GM23338 (cell line): ENCODE measurements around the gene INPP5A. TPM values are rescaled to one million over a fixed set of nuclear protein-coding genes. Genes with fewer than 3 reads are reported as not detected.

ENCODE experiments used
- CREB1 ChIP-seq: fragments of 250-450 bp; sonication (Bioruptor Pico); IDR thresholded peaks from 2 replicates; pipeline ENCODE4 v1.5.0; 2020; ENCODE audit warnings: low read depth, mild to moderate bottlenecking, moderate library complexity
- EZH2phosphoT487 ChIP-seq: fragments of 200-600 bp; sonication (generic); IDR thresholded peaks from one replicate; pipeline ENCODE4 v1.8.1; 2018; ENCODE audit warnings: antibody characterized with exemption; ENCODE audit not compliant: unreplicated experiment
- POLR2AphosphoS5 ChIP-seq: IDR thresholded peaks from 2 replicates; pipeline ENCODE4 v1.6.1; 2016; ENCODE audit warnings: antibody characterized with exemption, low read depth
- ZNF331 ChIP-seq: fragments of 250-450 bp; sonication (Bioruptor Pico); IDR thresholded peaks from 2 replicates; pipeline ENCODE4 v1.5.0; 2020; ENCODE audit warnings: low read depth, mild to moderate bottlenecking, moderate library complexity
- ZNF462 ChIP-seq: fragments of 250-450 bp; sonication (Bioruptor Pico); IDR thresholded peaks from 2 replicates; pipeline ENCODE4 v1.5.0; 2020; ENCODE audit warnings: mild to moderate bottlenecking, moderate library complexity
- polyA plus RNA-seq: library from polyadenylated mRNA; unstranded; fragments of >200 nt; fragmentation: Nextera tagmentation; extraction: Ambion mirVana; gene quantifications from 2 replicates; pipeline ENCODE4 v1.2.1, GENCODE V29; 2016
- total RNA-seq: library from RNA; depleted of rRNA; stranded (reverse); fragments of >200 nt; shearing (Covaris generic); gene quantifications from 2 replicates; pipeline ENCODE4 v1.2.3, GENCODE V29; 2014
- TF ChIP-seq, protein P1 (sequence below), 2 experiments: fragments of 200-600 bp in 1 of 2; sonication (generic) in 1 of 2; conservative IDR thresholded peaks; 2 replicates each; pipeline versions ENCODE4 v1.5.1 to v1.6.1; 2016 to 2017; ENCODE audit warnings: antibody characterized with exemption in 2 of 2, low read depth in 2 of 2, mild to moderate bottlenecking in 2 of 2, moderate library complexity in 1 of 2
- TF ChIP-seq, protein P2 (sequence below): IDR thresholded peaks from one replicate; pipeline ENCODE4 v1.6.1; 2018; ENCODE audit warnings: antibody characterized with exemption; ENCODE audit not compliant: unreplicated experiment

INPP5A gene
- total and polyA plus RNA-seq, 2 experiments from 2014 or later: 5.9 to 40.6 TPM

DNA sequence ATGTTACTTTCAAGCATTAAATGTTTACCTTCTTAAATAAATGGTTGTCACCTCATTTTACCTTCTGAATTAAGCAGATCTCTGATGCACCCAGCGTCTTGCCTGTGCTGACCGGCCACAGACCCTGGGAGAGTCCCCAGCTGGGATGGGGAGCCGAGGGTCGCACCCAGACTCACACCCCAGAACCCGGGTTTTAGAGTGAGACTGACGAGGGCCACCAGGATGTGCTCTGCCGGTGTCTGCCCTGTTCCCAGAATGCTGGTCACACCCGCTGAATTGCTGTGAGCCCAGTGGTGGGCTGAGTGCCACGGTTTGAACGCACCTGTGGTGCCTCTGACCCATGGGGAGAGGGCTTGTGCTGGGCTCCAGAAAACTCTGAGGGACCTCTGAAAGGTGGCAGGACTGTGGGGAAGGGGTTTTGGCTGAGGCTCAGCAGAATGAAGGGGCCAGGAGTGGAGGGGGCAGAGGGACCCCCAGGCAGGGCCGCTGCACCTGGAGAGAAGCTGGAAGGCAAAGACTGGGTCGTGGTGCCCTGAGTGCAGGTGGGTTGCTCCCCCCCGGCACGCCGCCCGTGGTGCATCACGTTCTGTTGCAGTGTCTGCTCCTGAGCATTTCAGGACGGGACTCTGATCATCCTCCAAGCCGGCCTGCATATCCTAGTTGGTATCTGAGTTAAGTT lies 39.2 kb downstream of the INPP5A start (continued):
- TF ChIP-seq ZNF462 (no peak), POLR2AphosphoS5 (no peak), EZH2phosphoT487 (no peak), CREB1 (CRISPR knock-in tag) (no peak), ZNF331 (CRISPR knock-in tag) (no peak)
- TF ChIP-seq, protein P1, sequence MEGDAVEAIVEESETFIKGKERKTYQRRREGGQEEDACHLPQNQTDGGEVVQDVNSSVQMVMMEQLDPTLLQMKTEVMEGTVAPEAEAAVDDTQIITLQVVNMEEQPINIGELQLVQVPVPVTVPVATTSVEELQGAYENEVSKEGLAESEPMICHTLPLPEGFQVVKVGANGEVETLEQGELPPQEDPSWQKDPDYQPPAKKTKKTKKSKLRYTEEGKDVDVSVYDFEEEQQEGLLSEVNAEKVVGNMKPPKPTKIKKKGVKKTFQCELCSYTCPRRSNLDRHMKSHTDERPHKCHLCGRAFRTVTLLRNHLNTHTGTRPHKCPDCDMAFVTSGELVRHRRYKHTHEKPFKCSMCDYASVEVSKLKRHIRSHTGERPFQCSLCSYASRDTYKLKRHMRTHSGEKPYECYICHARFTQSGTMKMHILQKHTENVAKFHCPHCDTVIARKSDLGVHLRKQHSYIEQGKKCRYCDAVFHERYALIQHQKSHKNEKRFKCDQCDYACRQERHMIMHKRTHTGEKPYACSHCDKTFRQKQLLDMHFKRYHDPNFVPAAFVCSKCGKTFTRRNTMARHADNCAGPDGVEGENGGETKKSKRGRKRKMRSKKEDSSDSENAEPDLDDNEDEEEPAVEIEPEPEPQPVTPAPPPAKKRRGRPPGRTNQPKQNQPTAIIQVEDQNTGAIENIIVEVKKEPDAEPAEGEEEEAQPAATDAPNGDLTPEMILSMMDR (conservative IDR thresholded peaks at IDR 0.05; ENCODE audit: low read depth in 2 of 2): no peak
- TF ChIP-seq, protein P2, sequence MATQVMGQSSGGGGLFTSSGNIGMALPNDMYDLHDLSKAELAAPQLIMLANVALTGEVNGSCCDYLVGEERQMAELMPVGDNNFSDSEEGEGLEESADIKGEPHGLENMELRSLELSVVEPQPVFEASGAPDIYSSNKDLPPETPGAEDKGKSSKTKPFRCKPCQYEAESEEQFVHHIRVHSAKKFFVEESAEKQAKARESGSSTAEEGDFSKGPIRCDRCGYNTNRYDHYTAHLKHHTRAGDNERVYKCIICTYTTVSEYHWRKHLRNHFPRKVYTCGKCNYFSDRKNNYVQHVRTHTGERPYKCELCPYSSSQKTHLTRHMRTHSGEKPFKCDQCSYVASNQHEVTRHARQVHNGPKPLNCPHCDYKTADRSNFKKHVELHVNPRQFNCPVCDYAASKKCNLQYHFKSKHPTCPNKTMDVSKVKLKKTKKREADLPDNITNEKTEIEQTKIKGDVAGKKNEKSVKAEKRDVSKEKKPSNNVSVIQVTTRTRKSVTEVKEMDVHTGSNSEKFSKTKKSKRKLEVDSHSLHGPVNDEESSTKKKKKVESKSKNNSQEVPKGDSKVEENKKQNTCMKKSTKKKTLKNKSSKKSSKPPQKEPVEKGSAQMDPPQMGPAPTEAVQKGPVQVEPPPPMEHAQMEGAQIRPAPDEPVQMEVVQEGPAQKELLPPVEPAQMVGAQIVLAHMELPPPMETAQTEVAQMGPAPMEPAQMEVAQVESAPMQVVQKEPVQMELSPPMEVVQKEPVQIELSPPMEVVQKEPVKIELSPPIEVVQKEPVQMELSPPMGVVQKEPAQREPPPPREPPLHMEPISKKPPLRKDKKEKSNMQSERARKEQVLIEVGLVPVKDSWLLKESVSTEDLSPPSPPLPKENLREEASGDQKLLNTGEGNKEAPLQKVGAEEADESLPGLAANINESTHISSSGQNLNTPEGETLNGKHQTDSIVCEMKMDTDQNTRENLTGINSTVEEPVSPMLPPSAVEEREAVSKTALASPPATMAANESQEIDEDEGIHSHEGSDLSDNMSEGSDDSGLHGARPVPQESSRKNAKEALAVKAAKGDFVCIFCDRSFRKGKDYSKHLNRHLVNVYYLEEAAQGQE: no peak
